Activated naive CD8-positive, alpha-beta T cell (primary cell): ENCODE data around the gene PCMTD2.

Source experiments
- H3K27ac Mint-ChIP-seq: one replicate; pipeline ENCODE4 v1.8.0; 2021; ENCODE audit warnings: mixed read lengths
- H3K27me3 Mint-ChIP-seq: one replicate; pipeline ENCODE4 v1.8.0; 2021; ENCODE audit warnings: mixed read lengths
- H3K36me3 Mint-ChIP-seq: one replicate; pipeline ENCODE4 v1.8.0; 2021; ENCODE audit warnings: mixed read lengths
- H3K4me1 Mint-ChIP-seq: one replicate; pipeline ENCODE4 v1.8.0; 2021; ENCODE audit warnings: low read depth, mixed read lengths
- H3K4me3 Mint-ChIP-seq: one replicate; pipeline ENCODE4 v1.8.0; 2021; ENCODE audit warnings: mild to moderate bottlenecking, mixed read lengths
- H3K9me3 Mint-ChIP-seq: one replicate; pipeline ENCODE4 v1.8.0; 2021; ENCODE audit warnings: low read depth, mixed read lengths

The PCMTD2 gene

GRCh38 chr20:64255361-64256281 is at the start of gene PCMTD2:
TSS of gene PCMTD2 (plus strand) at chr20:64255748. CDS start at chr20:64259966, 4,218 bp downstream.
- Mint-ChIP-seq H3K4me1 (peaks cover 47% of the 10 kb centered on the region), H3K9me3 (no peaks in the 10 kb centered on the region), H3K27me3 (peaks cover 1% of the 10 kb centered on the region), H3K27ac (peak within 1 kb of the TSS; percentile 91), H3K4me3 (peak within 1 kb of the TSS; percentile 91), H3K36me3 (no peaks in the 10 kb centered on the region)

- H3K27ac Mint-ChIP-seq = no peak overlapping the region
- no peaks in the 10 kb centered on the region for H3K27me3 Mint-ChIP-seq
- H3K4me1 Mint-ChIP-seq = no peaks in the 10 kb centered on the region
- no peaks in the 10 kb centered on the region for H3K36me3 Mint-ChIP-seq
- H3K4me3 Mint-ChIP-seq = no peak overlapping the region
- H3K9me3 Mint-ChIP-seq = no peaks in the 10 kb centered on the region
Measured at GRCh38 chr20:64206614-64207013, 48.9 kb upstream of the PCMTD2 start.

DNA sequence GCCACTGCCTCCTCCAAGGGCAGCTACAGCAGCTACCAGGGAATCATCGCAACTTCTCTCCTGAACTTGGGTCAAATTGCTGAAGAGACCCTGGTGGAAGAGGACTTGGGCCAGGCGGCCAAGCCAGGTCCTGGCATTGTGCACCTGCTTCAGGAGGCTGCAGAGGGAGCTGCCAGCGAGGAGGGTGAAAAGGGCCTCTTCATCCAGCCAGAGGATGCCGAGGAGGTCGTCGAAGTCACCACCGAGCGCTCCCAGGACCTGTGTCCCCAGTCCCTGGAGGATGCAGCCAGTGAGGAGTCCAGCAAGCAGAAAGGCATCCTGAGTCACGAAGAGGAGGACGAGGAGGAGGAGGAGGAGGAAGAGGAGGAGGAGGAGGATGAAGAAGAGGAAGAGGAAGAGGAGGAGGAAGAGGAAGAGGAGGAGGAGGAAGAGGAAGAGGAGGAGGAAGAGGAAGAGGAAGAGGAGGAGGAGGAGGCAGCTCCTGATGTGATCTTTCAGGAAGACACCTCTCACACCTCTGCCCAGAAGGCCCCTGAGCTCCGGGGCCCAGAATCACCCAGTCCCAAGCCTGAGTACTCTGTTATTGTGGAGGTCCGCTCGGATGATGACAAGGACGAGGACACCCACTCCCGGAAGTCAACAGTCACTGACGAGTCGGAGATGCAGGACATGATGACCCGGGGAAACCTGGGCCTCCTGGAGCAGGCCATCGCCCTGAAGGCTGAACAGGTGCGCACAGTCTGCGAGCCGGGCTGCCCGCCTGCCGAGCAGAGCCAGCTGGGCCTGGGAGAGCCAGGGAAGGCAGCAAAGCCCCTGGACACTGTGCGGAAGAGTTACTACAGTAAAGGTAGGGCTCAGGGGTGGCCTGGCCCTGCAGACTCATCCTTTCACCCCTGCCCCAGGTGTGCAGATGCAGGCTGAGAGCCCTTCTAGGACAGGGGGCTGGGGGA is 47.6 kb upstream of the PCMTD2 start:
- H3K36me3 Mint-ChIP-seq = no peaks in the 10 kb centered on the region
- no peak overlapping the region for H3K27ac Mint-ChIP-seq
- no peaks in the 10 kb centered on the region for H3K9me3 Mint-ChIP-seq
- H3K4me3 Mint-ChIP-seq = no peak overlapping the region
- no peaks in the 10 kb centered on the region for H3K27me3 Mint-ChIP-seq
- peaks cover 1% of the 10 kb centered on the region for H3K4me1 Mint-ChIP-seq

DNA sequence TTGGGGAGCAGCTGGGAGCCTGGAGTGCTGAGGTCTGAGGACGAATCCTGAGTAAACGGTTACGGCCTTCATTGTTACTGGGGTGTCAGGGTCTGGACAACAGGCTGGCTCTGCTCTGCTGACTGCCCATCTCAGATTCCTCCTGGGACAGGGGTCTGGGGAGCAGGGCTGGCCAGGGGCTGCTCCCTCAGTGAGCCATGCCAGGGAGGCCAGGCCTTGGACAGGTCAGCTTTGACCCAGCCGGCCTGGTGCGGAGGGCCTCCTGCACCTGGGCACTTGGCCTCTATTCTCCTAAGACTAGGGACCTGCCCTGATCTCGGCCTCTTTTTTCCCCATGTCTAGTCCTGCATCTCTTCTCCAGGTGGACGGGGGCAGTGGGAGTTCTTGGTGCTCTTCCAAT is 46.4 kb upstream of the PCMTD2 start:
- Mint-ChIP-seq H3K27ac (no peak overlapping the region), H3K27me3 (no peaks in the 10 kb centered on the region), H3K36me3 (no peaks in the 10 kb centered on the region), H3K4me1 (peaks cover 2% of the 10 kb centered on the region), H3K4me3 (no peak overlapping the region), H3K9me3 (no peaks in the 10 kb centered on the region)

DNA sequence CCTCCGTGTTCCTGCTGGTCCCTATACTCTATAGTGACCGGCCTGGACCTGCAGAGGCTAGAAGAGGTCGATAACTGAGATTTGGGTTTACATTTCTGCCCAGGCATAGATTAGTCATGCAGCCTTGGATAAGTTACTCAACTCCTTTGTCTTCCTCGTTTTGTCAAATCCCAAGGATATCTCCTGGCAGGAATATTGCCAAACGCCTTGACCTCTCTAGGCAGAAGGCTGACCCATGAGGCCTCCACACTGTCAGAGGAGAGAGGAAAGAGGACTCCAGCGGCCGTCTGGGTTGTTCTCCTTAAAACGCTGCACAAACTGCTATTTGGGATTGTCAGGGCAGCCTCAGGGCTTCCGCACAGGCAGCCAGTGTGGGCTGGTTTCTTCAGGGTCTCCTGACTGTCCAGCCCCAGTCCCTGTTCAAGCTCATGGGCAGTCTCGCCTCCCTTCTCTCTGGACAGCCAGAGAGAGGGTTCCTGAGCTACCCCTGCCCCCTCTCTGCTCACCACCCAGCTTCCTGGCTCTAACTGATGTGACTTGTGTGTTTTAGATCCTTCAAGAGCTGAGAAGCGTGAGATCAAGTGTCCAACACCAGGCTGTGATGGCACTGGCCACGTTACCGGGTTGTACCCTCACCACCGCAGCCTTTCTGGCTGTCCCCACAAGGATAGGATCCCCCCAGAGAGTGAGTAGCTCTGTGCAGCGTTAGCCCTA is 44.7 kb upstream of the PCMTD2 start:
- Mint-ChIP-seq H3K36me3 (no peaks in the 10 kb centered on the region), H3K27ac (no peak overlapping the region)

DNA sequence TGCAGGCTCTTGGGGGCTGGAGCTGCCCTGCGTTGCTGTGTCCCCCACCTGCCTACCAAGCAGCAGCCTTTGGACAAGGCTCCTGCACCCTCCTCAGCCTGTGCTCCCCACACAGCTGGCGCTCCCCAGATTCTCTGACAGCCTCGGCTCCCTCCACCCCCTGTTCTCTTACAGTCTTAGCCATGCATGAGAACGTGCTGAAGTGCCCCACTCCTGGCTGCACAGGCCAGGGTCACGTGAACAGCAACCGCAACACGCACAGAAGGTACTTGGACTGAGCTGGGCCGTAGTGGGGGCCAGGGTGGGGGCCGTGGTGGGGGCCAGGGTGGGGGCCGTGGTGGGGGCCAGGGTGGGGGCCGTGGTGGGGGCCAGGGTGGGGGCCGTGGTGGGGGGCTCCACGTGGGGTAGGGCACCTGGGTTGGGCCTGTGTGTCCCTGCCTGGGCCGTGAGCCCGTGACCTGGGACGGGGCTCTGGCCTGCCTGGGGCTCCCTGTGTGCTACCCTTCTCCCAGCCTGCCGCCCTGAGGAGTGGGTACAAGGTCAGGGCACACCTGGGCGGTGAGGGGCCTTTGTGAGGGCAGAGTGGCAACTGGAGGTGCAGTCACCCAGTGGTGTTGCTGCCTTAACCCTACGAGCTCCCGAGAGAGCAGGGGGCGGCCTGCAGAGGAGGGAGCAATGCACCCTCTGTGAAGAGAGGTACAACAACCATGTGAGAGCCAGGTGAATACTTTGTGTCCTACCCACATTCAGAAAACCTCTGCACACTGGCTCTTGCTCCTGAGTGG is 43.5 kb upstream of the PCMTD2 start:
- peaks cover 16% of the 10 kb centered on the region for H3K4me1 Mint-ChIP-seq
- no peak overlapping the region for H3K27ac Mint-ChIP-seq
- no peaks in the 10 kb centered on the region for H3K36me3 Mint-ChIP-seq
- no peaks in the 10 kb centered on the region for H3K9me3 Mint-ChIP-seq
- no peak overlapping the region for H3K4me3 Mint-ChIP-seq
- H3K27me3 Mint-ChIP-seq = no peaks in the 10 kb centered on the region

More for the DNA sequence above, 44.7 kb upstream of the PCMTD2 start:
- H3K4me1 Mint-ChIP-seq = peaks cover 13% of the 10 kb centered on the region
- H3K27me3 Mint-ChIP-seq = no peaks in the 10 kb centered on the region
- no peaks in the 10 kb centered on the region for H3K9me3 Mint-ChIP-seq
- no peak overlapping the region for H3K4me3 Mint-ChIP-seq

DNA sequence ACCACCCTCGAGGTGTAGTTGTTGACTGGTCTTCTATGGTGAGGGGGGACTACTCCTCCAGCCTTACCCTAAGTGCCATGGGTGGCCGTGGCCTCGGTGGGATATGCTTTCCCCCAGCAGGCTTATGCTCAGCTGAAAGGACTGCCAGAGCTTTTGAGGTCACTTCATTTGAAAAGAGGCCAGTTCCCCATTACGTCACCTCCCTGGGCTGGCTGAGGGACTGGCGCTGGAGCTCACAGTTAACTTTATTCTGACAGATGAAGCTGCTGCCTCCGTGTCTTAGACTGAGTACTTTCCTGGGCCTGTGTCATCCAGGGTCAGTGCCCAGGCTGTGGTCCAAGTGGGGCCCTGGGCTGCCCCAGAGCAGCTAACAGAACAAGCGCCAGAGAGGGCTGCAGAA is 42.8 kb upstream of the PCMTD2 start:
- H3K4me3 Mint-ChIP-seq = no peak overlapping the region
- H3K27me3 Mint-ChIP-seq = no peaks in the 10 kb centered on the region
- no peaks in the 10 kb centered on the region for H3K36me3 Mint-ChIP-seq
- H3K4me1 Mint-ChIP-seq = peaks cover 16% of the 10 kb centered on the region
- H3K9me3 Mint-ChIP-seq = no peaks in the 10 kb centered on the region
- H3K27ac Mint-ChIP-seq = no peak overlapping the region

GRCh38 chr20:64214113-64214512 is 41.4 kb upstream of the PCMTD2 start:
- H3K4me1 Mint-ChIP-seq = peaks cover 16% of the 10 kb centered on the region
- H3K27ac Mint-ChIP-seq = no peak overlapping the region

GRCh38 chr20:64214952-64215351 is 40.6 kb upstream of the PCMTD2 start:
- Mint-ChIP-seq H3K27me3 (no peaks in the 10 kb centered on the region), H3K4me1 (peaks cover 16% of the 10 kb centered on the region), H3K27ac (no peak overlapping the region), H3K9me3 (no peaks in the 10 kb centered on the region), H3K36me3 (no peaks in the 10 kb centered on the region), H3K4me3 (no peak overlapping the region)

More at GRCh38 chr20:64214113-64214512, 41.4 kb upstream of the PCMTD2 start:
- no peaks in the 10 kb centered on the region for H3K9me3 Mint-ChIP-seq
- H3K27me3 Mint-ChIP-seq = no peaks in the 10 kb centered on the region
- H3K4me3 Mint-ChIP-seq = no peak overlapping the region
- H3K36me3 Mint-ChIP-seq = no peaks in the 10 kb centered on the region

DNA sequence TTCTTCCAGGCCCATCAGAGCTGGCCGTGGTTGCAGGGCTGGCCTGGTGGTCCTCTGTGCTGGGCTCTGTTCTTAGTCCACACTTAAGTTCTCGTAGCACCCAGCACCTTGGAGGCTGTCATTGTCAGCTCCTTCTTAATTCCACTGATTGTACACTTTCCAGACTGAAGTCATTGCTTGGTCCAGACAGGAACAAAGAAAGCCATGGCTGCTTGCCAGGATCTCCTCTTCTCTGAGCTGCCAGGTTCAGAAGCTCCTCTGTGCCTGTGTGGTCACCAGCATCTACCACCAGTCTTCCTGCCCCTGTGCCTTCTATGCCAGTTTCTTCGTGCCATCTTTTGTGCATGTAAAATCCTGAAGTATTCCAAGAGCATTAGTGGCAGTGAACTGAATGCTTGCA is 39.5 kb upstream of the PCMTD2 start:
- no peak overlapping the region for H3K4me3 Mint-ChIP-seq
- no peaks in the 10 kb centered on the region for H3K36me3 Mint-ChIP-seq
- H3K27ac Mint-ChIP-seq = no peak overlapping the region
- no peaks in the 10 kb centered on the region for H3K27me3 Mint-ChIP-seq
- peaks cover 16% of the 10 kb centered on the region for H3K4me1 Mint-ChIP-seq
- no peaks in the 10 kb centered on the region for H3K9me3 Mint-ChIP-seq

- Mint-ChIP-seq H3K36me3 (no peaks in the 10 kb centered on the region), H3K4me3 (no peak overlapping the region), H3K27ac (no peak overlapping the region)
Measured at GRCh38 chr20:64216910-64217309, 38.6 kb upstream of the PCMTD2 start.

DNA sequence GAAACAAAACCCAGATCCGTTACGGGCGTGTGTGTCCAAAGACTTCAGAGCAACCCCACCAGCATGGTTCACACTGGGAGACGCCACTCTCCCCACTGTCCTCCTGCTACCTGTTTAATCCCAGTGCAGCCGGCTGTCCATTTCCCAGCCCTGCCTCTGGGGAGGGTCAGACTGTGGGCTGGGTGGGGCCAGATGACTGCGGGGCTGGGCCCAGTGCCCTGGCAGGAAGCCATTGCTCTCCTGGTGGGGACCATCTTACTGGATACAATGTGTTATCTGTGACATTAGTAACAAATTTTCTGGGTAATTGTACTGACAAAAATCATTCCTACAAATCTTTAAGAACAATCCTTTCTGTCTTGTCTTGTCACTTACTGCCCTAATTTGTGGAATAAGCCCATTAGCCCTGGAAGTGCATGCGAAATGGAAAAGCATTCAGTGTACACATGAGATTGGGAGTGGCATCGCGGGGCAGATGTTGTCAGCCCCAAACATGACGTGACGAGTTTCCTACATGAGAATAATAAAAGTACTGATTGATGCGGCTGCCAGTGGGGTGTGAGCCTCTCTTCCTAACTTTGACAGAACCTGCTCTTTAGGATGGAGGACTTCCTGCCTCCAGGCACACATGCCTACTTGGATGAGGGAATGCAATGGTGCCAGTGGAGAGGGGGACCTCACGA is 37.9 kb upstream of the PCMTD2 start:
- Mint-ChIP-seq H3K27me3 (no peaks in the 10 kb centered on the region), H3K27ac (no peak overlapping the region), H3K36me3 (no peaks in the 10 kb centered on the region), H3K9me3 (no peaks in the 10 kb centered on the region), H3K4me1 (peaks cover 16% of the 10 kb centered on the region), H3K4me3 (no peak overlapping the region)

More at GRCh38 chr20:64216910-64217309, 38.6 kb upstream of the PCMTD2 start:
- H3K9me3 Mint-ChIP-seq = no peaks in the 10 kb centered on the region
- H3K4me1 Mint-ChIP-seq = peaks cover 16% of the 10 kb centered on the region
- H3K27me3 Mint-ChIP-seq = no peaks in the 10 kb centered on the region

DNA sequence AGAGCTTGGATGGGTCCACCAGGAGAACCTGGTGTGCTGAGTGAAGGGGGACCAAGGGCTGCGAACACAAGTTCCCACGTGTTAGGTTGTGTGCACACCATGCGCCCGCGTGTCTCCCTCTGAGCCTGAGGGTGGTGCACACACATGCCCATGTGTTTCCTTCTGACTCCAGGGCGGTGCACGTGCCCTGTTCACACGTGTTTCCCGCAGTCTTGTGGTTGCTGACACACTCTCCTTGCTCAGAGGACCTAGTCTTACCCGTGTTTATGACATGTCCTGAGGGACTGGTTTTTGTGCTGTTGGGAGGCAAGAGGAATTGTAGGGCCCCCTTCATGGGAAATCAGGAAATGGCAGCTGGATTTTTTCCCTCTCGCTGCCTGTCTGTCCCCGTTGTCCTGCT is 36.3 kb upstream of the PCMTD2 start:
- no peaks in the 10 kb centered on the region for H3K9me3 Mint-ChIP-seq
- H3K36me3 Mint-ChIP-seq = no peaks in the 10 kb centered on the region
- H3K4me1 Mint-ChIP-seq = peaks cover 16% of the 10 kb centered on the region
- no peak overlapping the region for H3K27ac Mint-ChIP-seq
- no peak overlapping the region for H3K4me3 Mint-ChIP-seq
- no peaks in the 10 kb centered on the region for H3K27me3 Mint-ChIP-seq
